GM12878 (cell line): Measurements from ENCODE around the gene MTCL3.

Experiments
- ATF7 ChIP-seq: fragments of 450-650 bp; IDR thresholded peaks from 2 replicates; pipeline ENCODE4 v1.6.1; 2016; ENCODE audit warnings: low read depth, mild to moderate bottlenecking
- BACH1 ChIP-seq: fragments of 450-650 bp; IDR thresholded peaks from 2 replicates; pipeline ENCODE4 v1.6.1; 2017; ENCODE audit warnings: mild to moderate bottlenecking, borderline replicate concordance
- CBFB ChIP-seq: IDR thresholded peaks from 2 replicates; pipeline ENCODE4 v1.6.1; 2016; ENCODE audit warnings: antibody characterized with exemption, low read depth
- CTCF ChIP-seq, 3 experiments: IDR thresholded peaks in 2 of 3; conservative IDR thresholded peaks in 1 of 3; 2 replicates each; pipeline ENCODE4 v1.5.1; 2011; ENCODE audit warnings: low read depth in 3 of 3, low read length in 3 of 3, mild to moderate bottlenecking in 3 of 3, control low read depth in 2 of 3, moderate library complexity in 2 of 3, inconsistent platforms in 1 of 3, mixed read lengths in 1 of 3; ENCODE audit not compliant: control insufficient read depth in 2 of 3, insufficient read depth in 1 of 3; ENCODE audit errors: extremely low read depth in 1 of 3
- EZH2 ChIP-seq: IDR thresholded peaks from 2 replicates; pipeline ENCODE4 v1.6.1; 2012; ENCODE audit warnings: low read depth, mild to moderate bottlenecking, control low read depth, inconsistent platforms, low read length, borderline replicate concordance; ENCODE audit not compliant: control insufficient read depth
- KLF5 ChIP-seq: fragments of 450-650 bp; IDR thresholded peaks from 2 replicates; pipeline ENCODE4 v1.6.1; 2014; ENCODE audit warnings: mild to moderate bottlenecking; ENCODE audit not compliant: partially characterized antibody
- POLR2A ChIP-seq: IDR thresholded peaks from 2 replicates; pipeline ENCODE4 v1.6.1; 2011; ENCODE audit warnings: low read depth, mild to moderate bottlenecking, low read length
- POLR2AphosphoS5 ChIP-seq: IDR thresholded peaks from 2 replicates; pipeline ENCODE4 v1.6.1; 2011; ENCODE audit warnings: mild to moderate bottlenecking, low read length, inconsistent platforms
- RAD21 ChIP-seq: IDR thresholded peaks from 2 replicates; pipeline ENCODE4 v1.6.1; 2011; ENCODE audit warnings: mild to moderate bottlenecking, low read depth, low read length, moderate library complexity; ENCODE audit not compliant: insufficient read depth
- TBL1XR1 ChIP-seq: IDR thresholded peaks from 2 replicates; pipeline ENCODE4 v1.6.1; 2012; ENCODE audit warnings: low read depth, low read length, improper control_type of control experiment
- TF ChIP-seq, protein P1 (sequence below): IDR thresholded peaks from 2 replicates; pipeline ENCODE4 v1.6.1; 2011; ENCODE audit warnings: borderline replicate concordance, low read depth, mild to moderate bottlenecking, moderate library complexity, mixed read lengths, low read length; ENCODE audit not compliant: insufficient read depth; ENCODE audit errors: extremely low read length
- TF ChIP-seq, protein P2 (sequence below): IDR thresholded peaks from 2 replicates; pipeline ENCODE4 v1.6.1; 2012; ENCODE audit warnings: mild to moderate bottlenecking, low read depth, low read length

- TF ChIP-seq, protein P1, sequence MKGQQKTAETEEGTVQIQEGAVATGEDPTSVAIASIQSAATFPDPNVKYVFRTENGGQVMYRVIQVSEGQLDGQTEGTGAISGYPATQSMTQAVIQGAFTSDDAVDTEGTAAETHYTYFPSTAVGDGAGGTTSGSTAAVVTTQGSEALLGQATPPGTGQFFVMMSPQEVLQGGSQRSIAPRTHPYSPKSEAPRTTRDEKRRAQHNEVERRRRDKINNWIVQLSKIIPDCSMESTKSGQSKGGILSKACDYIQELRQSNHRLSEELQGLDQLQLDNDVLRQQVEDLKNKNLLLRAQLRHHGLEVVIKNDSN: no peak
- TF ChIP-seq POLR2A (no peak), CTCF (IDR thresholded peaks at IDR 0.05 in 2 of 3, conservative IDR thresholded peaks at IDR 0.05 in 1 of 3; ENCODE audit: control insufficient read depth in 2 of 3, extremely low read depth in 1 of 3, insufficient read depth in 1 of 3, low read depth in 3 of 3, low read length in 3 of 3) (no peak), BACH1 (no peak), RAD21 (no peak), POLR2AphosphoS5 (no peak), TBL1XR1 (no peak), KLF5 (no peak), ATF7 (no peak), CBFB (no peak), EZH2 (no peak)
- TF ChIP-seq, protein P2, sequence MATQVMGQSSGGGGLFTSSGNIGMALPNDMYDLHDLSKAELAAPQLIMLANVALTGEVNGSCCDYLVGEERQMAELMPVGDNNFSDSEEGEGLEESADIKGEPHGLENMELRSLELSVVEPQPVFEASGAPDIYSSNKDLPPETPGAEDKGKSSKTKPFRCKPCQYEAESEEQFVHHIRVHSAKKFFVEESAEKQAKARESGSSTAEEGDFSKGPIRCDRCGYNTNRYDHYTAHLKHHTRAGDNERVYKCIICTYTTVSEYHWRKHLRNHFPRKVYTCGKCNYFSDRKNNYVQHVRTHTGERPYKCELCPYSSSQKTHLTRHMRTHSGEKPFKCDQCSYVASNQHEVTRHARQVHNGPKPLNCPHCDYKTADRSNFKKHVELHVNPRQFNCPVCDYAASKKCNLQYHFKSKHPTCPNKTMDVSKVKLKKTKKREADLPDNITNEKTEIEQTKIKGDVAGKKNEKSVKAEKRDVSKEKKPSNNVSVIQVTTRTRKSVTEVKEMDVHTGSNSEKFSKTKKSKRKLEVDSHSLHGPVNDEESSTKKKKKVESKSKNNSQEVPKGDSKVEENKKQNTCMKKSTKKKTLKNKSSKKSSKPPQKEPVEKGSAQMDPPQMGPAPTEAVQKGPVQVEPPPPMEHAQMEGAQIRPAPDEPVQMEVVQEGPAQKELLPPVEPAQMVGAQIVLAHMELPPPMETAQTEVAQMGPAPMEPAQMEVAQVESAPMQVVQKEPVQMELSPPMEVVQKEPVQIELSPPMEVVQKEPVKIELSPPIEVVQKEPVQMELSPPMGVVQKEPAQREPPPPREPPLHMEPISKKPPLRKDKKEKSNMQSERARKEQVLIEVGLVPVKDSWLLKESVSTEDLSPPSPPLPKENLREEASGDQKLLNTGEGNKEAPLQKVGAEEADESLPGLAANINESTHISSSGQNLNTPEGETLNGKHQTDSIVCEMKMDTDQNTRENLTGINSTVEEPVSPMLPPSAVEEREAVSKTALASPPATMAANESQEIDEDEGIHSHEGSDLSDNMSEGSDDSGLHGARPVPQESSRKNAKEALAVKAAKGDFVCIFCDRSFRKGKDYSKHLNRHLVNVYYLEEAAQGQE: no peak
Observed at GRCh38 chr6:127460465-127460864, 58.7 kb downstream of the MTCL3 start.
